Nephron (organoid): Measurements from ENCODE around the gene ATP6V0A1.
A peak's percentile ranks its signal among the peaks of the same experiment; 100 is the strongest.
"Not testable (repeated sequence)": the region's sequence is repeated elsewhere in the genome, so short reads cannot be mapped to it uniquely, and the experiment has no call there.

Source experiments
- H3K27ac Mint-ChIP-seq, 3 experiments: 2 replicates each; pipeline ENCODE4 v1.8.0; 2020; ENCODE audit warnings: mixed read lengths in 3 of 3, mild to moderate bottlenecking in 2 of 3, moderate library complexity in 1 of 3
- H3K27me3 Mint-ChIP-seq: 2 replicates; pipeline ENCODE4 v1.8.0; 2021; ENCODE audit warnings: low read depth, mild to moderate bottlenecking, moderate library complexity, mixed read lengths
- H3K36me3 Mint-ChIP-seq: 2 replicates; pipeline ENCODE4 v1.8.0; 2020; ENCODE audit warnings: low read depth, mixed read lengths
- H3K4me1 Mint-ChIP-seq: 2 replicates; pipeline ENCODE4 v1.8.0; 2020; ENCODE audit warnings: mixed read lengths
- H3K4me3 Mint-ChIP-seq, 3 experiments: 2 replicates each; pipeline ENCODE4 v1.8.0; 2020; ENCODE audit warnings: mild to moderate bottlenecking in 3 of 3, mixed read lengths in 3 of 3, moderate library complexity in 2 of 3
- H3K9me3 Mint-ChIP-seq: 2 replicates; pipeline ENCODE4 v1.8.0; 2020; ENCODE audit warnings: mixed read lengths
- TF ChIP-seq, protein P1 (sequence below), 3 experiments: fragments of 200-600 bp; sonication (generic); IDR thresholded peaks; one replicate each; pipeline ENCODE4 v1.5.0; 2021; ENCODE audit warnings: antibody characterized with exemption in 3 of 3; ENCODE audit not compliant: unreplicated experiment in 3 of 3

ATP6V0A1 gene

DNA sequence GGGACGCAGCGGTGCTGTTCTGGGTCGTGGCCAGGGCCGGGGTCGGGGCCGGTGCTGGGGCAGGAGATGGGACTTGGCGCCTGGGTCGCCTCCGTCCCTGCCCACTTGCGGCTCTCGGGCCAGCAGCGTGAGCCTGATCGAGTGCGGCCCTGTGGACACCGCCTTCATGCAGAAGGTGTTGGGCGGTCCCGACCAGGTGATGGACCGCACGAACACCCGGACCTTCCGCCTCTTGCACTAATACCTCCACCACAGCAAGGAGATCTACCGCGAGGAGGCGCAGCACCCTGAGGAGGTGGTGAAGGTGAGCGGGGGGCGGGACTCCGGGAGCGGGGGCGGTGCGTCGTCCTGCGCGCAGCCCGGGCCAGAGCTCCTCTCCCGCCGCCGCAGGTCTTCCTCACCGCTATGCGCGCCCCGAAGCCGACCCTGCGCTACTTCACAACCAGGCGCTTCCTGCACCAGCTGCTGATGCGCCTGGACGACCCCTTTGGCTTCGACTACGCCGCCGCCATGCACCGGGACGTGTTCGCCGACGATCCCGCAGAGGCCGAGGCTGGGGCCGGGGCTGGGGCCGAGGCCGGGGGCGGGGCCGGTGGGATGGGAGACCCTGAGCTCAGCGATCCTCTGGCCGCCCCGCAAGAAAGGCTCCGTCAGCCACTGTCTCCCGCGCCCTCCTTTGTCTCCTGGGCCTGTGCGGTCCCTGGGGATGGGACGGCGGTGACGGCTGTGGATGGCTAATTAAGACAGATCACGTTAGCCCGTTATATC is 89.6 kb downstream of the ATP6V0A1 start:
- Mint-ChIP-seq H3K9me3 (no peaks in the 10 kb centered on the region), H3K4me1 (peaks cover 9% of the 10 kb centered on the region), H3K27ac (no peak overlapping the region), H3K4me3 (peak overlapping the region; percentile 68 to 70 (median 69)), H3K27me3 (peaks cover 13% of the 10 kb centered on the region), H3K36me3 (peaks cover 3% of the 10 kb centered on the region)
- TF ChIP-seq, protein P1, sequence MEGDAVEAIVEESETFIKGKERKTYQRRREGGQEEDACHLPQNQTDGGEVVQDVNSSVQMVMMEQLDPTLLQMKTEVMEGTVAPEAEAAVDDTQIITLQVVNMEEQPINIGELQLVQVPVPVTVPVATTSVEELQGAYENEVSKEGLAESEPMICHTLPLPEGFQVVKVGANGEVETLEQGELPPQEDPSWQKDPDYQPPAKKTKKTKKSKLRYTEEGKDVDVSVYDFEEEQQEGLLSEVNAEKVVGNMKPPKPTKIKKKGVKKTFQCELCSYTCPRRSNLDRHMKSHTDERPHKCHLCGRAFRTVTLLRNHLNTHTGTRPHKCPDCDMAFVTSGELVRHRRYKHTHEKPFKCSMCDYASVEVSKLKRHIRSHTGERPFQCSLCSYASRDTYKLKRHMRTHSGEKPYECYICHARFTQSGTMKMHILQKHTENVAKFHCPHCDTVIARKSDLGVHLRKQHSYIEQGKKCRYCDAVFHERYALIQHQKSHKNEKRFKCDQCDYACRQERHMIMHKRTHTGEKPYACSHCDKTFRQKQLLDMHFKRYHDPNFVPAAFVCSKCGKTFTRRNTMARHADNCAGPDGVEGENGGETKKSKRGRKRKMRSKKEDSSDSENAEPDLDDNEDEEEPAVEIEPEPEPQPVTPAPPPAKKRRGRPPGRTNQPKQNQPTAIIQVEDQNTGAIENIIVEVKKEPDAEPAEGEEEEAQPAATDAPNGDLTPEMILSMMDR (IDR thresholded peaks at IDR 0.05; ENCODE audit: unreplicated experiment in 3 of 3) = peak; percentile 40 to 58 (median 42)

DNA sequence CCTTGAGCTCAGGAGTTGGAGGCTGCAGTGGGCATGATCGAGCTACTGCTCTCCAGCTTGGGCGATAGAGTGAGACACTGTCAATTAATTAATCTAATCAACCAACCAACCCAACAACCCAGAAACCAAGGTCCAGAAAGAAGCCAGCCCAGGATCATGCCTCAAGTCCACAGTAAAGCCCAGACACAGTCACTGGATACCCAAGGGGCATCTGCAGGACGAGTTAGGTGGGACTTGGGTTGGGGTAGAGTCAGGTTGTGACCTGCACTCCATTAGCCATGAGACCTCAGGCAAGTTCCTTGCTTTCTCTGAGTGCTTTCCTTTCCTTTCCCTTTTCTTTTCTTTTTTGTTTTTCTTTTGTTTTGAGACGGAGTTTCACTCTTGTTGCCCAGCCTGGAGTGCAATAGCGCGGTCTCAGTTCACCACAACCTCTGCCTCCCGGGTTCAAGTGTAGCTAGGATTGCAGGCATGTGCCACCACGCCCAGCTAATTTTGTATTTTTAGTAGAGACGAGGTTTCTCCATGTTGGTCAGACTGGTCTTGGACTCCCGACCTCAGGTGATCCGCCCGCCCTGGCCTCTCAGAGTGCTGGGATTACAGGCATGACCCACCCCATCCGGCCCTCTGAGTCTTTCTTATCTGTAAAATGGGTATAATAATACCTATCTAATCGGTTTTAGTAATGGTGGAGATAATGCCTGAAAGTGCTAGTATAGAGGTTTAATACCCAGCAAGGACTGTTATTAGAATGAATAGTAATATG is 90.5 kb downstream of the ATP6V0A1 start:
- H3K9me3 Mint-ChIP-seq = no peaks in the 10 kb centered on the region
- H3K36me3 Mint-ChIP-seq = peaks cover 3% of the 10 kb centered on the region
- TF ChIP-seq, protein P1 (IDR thresholded peaks at IDR 0.05; ENCODE audit: unreplicated experiment in 3 of 3) = no peak
- H3K4me1 Mint-ChIP-seq = peaks cover 9% of the 10 kb centered on the region
- peaks cover 13% of the 10 kb centered on the region for H3K27me3 Mint-ChIP-seq
- no peak overlapping the region for H3K27ac Mint-ChIP-seq
- H3K4me3 Mint-ChIP-seq = peak overlapping the region; percentile 68 to 70 (median 69)

DNA sequence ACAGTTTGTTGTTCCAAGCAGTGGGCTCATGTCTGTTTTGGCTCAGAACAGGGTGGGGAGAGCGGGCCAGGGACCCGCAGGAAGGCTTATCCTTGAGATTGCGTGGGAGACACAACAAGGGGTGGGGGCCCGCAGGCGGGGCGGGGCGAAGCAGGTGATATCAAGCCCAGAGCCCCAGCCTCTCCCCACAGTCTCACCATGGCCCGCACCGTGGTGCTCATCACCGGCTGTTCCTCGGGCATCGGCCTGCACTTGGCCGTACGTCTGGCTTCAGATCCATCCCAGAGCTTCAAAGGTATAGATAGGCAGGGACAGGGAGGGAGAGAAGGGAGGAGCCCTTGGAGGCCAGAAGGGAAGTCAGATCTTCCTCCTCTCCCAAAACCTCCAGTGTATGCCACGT is 94.1 kb downstream of the ATP6V0A1 start, which contains the start of gene HSD17B1:
Gene HSD17B1, plus strand, starts transcription at position 188 of the 400 bp plus-strand sequence. Its CDS starts 11 bp downstream, at position 199.
- H3K27me3 Mint-ChIP-seq, H3K36me3 Mint-ChIP-seq, H3K9me3 Mint-ChIP-seq: not testable (repeated sequence)
- Mint-ChIP-seq H3K4me3 (peak within 1 kb of the TSS; percentile 94 to 97 (median 96)), H3K4me1 (peaks cover 26% of the 10 kb centered on the region), H3K27ac (peak within 1 kb of the TSS in 2 of 3 experiments; percentile 61 to 96)

DNA sequence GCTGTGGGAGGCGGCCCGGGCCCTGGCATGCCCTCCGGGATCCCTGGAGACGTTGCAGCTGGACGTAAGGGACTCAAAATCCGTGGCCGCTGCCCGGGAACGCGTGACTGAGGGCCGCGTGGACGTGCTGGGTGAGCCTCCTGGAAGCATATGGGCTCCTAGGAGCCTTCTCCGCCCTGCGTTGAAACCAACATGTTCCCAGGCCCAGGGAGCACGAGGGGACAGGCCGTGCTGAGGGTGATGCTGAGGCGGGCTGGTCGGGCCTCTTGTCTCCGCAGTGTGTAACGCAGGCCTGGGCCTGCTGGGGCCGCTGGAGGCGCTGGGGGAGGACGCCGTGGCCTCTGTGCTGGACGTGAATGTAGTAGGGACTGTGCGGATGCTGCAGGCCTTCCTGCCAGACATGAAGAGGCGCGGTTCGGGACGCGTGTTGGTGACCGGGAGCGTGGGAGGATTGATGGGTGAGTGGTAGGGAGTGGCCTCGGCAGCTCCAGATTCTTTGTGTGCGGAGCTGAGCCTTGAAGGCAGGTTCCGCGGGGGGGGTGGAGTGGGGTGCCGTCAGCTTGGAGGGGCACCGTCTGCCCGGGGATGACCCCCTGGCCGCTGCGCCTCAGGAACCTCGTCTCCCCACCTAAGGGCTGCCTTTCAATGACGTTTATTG is 94.6 kb downstream of the ATP6V0A1 start:
- H3K4me1 Mint-ChIP-seq = peaks cover 26% of the 10 kb centered on the region
- peak overlapping the region in 2 of 3 experiments; percentile 61 to 96 for H3K27ac Mint-ChIP-seq
- TF ChIP-seq, protein P1 (IDR thresholded peaks at IDR 0.05; ENCODE audit: unreplicated experiment in 3 of 3) = no peak
- peak overlapping the region; percentile 94 to 97 (median 96) for H3K4me3 Mint-ChIP-seq
- no peaks in the 10 kb centered on the region for H3K36me3 Mint-ChIP-seq
- no peaks in the 10 kb centered on the region for H3K9me3 Mint-ChIP-seq
- peaks cover 7% of the 10 kb centered on the region for H3K27me3 Mint-ChIP-seq

DNA sequence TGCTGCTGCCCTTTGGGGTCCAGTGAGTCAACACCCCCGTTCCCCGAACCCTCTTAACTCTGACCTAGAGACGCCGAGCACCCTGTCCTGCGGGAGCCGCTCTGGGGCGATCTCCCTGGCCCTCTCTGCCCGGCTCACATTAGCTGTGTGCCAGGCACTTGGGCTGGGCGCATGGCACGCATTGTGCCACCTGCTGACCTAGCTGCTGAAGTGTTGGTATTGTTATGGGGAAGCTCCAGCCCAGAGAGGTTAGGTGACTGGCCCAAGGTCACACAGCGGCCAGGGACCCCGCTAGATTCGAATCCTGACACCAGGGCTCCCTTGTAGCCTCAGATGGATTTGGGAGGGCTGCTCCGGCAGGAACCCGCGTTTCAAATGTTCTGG is 95.2 kb downstream of the ATP6V0A1 start:
- no peaks in the 10 kb centered on the region for H3K9me3 Mint-ChIP-seq

More for the DNA sequence above, 95.2 kb downstream of the ATP6V0A1 start:
- Mint-ChIP-seq H3K36me3 (no peaks in the 10 kb centered on the region), H3K4me1 (peaks cover 24% of the 10 kb centered on the region), H3K27ac (peak overlapping the region in 2 of 3 experiments; percentile 76 to 96), H3K4me3 (peak overlapping the region; percentile 94 to 97 (median 96)), H3K27me3 (peaks cover 5% of the 10 kb centered on the region)
- TF ChIP-seq, protein P1 (IDR thresholded peaks at IDR 0.05; ENCODE audit: unreplicated experiment in 3 of 3) = no peak
